PC-9 (cell line): Measurements from ENCODE around the gene TGFBR2.

Source experiments
- CTCF ChIP-seq: fragments of 200-600 bp; sonication (generic); conservative IDR thresholded peaks from 2 replicates; pipeline ENCODE4 v1.6.1; 2017; ENCODE audit warnings: mixed run types, antibody characterized with exemption, mild to moderate bottlenecking, moderate library complexity
- EZH2 ChIP-seq: fragments of 200-600 bp; sonication (generic); IDR thresholded peaks from 2 replicates; pipeline ENCODE4 v1.8.0; 2017; ENCODE audit warnings: antibody characterized with exemption, low read depth

GRCh38 chr3:30611613-30612436 is 5.4 kb downstream of the TGFBR2 start:
- TF ChIP-seq CTCF (no peak), EZH2 (no peak)
